ENCODE measurements around the gene ZXDC. TPM values are rescaled to one million over a fixed set of nuclear protein-coding genes. Genes with fewer than 3 reads are reported as not detected.

Gene ZXDC
- total RNA-seq, 1 experiment from 2014 or later, result 33.3 TPM

DNA sequence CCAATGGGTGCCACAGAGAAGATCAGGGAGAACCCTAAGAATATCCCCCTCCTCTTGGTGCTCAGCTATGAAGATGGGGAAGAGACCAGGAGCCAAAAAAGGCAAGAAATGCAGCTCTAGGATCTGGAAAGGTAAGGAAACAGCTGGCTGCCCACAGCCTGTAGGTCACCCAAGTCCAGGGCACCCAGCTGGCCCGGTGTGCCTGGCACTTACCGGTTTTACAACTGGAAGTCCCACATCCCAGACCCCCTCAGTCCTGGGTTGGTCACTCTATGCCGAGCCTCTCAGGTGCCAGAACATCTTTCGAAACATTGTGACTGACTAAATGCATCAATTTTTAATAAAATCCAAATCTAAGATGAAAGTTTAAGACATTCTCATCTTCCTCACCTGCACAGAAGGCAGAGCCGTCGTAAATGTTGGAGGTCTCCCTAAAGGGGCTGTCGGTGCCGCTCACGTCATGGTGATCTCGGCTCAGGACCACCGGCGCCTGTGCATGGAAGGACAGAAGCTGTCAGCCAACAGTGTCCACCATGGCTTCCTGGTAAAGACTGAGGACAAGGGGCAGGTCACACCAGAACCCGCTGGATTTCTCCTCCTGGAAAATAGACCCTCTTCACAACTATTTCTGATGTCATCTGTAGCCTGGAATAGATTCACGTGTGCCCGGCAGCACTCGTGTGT lies 13.3 kb upstream of the ZXDC start:
- Histone ChIP-seq H3K27me3 (ENCODE audit: control insufficient read depth, insufficient read depth, low read length) (no peaks in the 10 kb centered on the region), H3K4me3 (ENCODE audit: low read depth in 2 of 2, low read length in 2 of 2) (no peak overlapping the region), H3K9me3 (ENCODE audit: control insufficient read depth, insufficient read depth, low read depth, low read length) (no peaks in the 10 kb centered on the region), H3K36me3 (ENCODE audit: control insufficient read depth, insufficient read depth, low read length) (no peaks in the 10 kb centered on the region), H3K27ac (ENCODE audit: low read length) (no peak overlapping the region), H3K4me1 (ENCODE audit: control insufficient read depth, insufficient read depth, low read length) (0 out of 2 replicates have a peak, but pooled peaks cover 3% of the 10 kb centered on the region)
- no peak for ATAC-seq
- CTCF ChIA-PET, result no interaction called here
- no peak for DNase-seq (ENCODE audit: low read depth, low spot score)
- intact Hi-C loops (cut with micrococcal nuclease; ENCODE audit: unreplicated experiment) (no loop called here), in situ Hi-C loops (cut with HindIII; ENCODE audit: low pct_unique_long_range_greater_than_20kb, low sequenced_read_pairs) (no loop called here)
- POLR2A ChIA-PET, result no interaction called here
- TF ChIP-seq SIN3A (IDR thresholded peaks at IDR 0.05; ENCODE audit: borderline replicate concordance, insufficient read depth, low read depth, low read length) (no peak), TCF7L2 (IDR thresholded peaks at IDR 0.05; ENCODE audit: low read depth, low read length) (no peak), POLR2AphosphoS5 (IDR thresholded peaks at IDR 0.05; ENCODE audit: low read depth, low read length) (no peak)
- TF ChIP-seq, protein P1, sequence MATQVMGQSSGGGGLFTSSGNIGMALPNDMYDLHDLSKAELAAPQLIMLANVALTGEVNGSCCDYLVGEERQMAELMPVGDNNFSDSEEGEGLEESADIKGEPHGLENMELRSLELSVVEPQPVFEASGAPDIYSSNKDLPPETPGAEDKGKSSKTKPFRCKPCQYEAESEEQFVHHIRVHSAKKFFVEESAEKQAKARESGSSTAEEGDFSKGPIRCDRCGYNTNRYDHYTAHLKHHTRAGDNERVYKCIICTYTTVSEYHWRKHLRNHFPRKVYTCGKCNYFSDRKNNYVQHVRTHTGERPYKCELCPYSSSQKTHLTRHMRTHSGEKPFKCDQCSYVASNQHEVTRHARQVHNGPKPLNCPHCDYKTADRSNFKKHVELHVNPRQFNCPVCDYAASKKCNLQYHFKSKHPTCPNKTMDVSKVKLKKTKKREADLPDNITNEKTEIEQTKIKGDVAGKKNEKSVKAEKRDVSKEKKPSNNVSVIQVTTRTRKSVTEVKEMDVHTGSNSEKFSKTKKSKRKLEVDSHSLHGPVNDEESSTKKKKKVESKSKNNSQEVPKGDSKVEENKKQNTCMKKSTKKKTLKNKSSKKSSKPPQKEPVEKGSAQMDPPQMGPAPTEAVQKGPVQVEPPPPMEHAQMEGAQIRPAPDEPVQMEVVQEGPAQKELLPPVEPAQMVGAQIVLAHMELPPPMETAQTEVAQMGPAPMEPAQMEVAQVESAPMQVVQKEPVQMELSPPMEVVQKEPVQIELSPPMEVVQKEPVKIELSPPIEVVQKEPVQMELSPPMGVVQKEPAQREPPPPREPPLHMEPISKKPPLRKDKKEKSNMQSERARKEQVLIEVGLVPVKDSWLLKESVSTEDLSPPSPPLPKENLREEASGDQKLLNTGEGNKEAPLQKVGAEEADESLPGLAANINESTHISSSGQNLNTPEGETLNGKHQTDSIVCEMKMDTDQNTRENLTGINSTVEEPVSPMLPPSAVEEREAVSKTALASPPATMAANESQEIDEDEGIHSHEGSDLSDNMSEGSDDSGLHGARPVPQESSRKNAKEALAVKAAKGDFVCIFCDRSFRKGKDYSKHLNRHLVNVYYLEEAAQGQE (IDR thresholded peaks at IDR 0.05; ENCODE audit: insufficient read depth in 1 of 2, low read depth in 2 of 2, low read length in 1 of 2), result no peak
- TF ChIP-seq, protein P2, sequence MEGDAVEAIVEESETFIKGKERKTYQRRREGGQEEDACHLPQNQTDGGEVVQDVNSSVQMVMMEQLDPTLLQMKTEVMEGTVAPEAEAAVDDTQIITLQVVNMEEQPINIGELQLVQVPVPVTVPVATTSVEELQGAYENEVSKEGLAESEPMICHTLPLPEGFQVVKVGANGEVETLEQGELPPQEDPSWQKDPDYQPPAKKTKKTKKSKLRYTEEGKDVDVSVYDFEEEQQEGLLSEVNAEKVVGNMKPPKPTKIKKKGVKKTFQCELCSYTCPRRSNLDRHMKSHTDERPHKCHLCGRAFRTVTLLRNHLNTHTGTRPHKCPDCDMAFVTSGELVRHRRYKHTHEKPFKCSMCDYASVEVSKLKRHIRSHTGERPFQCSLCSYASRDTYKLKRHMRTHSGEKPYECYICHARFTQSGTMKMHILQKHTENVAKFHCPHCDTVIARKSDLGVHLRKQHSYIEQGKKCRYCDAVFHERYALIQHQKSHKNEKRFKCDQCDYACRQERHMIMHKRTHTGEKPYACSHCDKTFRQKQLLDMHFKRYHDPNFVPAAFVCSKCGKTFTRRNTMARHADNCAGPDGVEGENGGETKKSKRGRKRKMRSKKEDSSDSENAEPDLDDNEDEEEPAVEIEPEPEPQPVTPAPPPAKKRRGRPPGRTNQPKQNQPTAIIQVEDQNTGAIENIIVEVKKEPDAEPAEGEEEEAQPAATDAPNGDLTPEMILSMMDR (IDR thresholded peaks at IDR 0.05), result no peak
- BruUV-seq (replicated peaks), result no TSS peak

- Histone ChIP-seq H3K27ac (ENCODE audit: low read length) (no peak overlapping the region), H3K4me1 (ENCODE audit: control insufficient read depth, insufficient read depth, low read length) (0 out of 2 replicates have a peak, but pooled peaks cover 3% of the 10 kb centered on the region), H3K4me3 (ENCODE audit: low read depth in 2 of 2, low read length in 2 of 2) (no peak overlapping the region), H3K9me3 (ENCODE audit: control insufficient read depth, insufficient read depth, low read depth, low read length) (no peaks in the 10 kb centered on the region), H3K36me3 (ENCODE audit: control insufficient read depth, insufficient read depth, low read length) (no peaks in the 10 kb centered on the region), H3K27me3 (ENCODE audit: control insufficient read depth, insufficient read depth, low read length) (no peaks in the 10 kb centered on the region)
- in situ Hi-C loops (cut with HindIII; ENCODE audit: low pct_unique_long_range_greater_than_20kb, low sequenced_read_pairs), result no loop called here
- ChIA-PET POLR2A (no interaction called here), CTCF (no interaction called here)
- ATAC-seq (no peak), DNase-seq (ENCODE audit: low read depth, low spot score) (no peak)
- intact Hi-C loops (cut with micrococcal nuclease; ENCODE audit: unreplicated experiment), result no loop called here
- BruUV-seq (replicated peaks), result no TSS peak
- TF ChIP-seq, protein P1 (IDR thresholded peaks at IDR 0.05; ENCODE audit: insufficient read depth in 1 of 2, low read depth in 2 of 2, low read length in 1 of 2), result no peak
- TF ChIP-seq TCF7L2 (IDR thresholded peaks at IDR 0.05; ENCODE audit: low read depth, low read length) (no peak), SIN3A (IDR thresholded peaks at IDR 0.05; ENCODE audit: borderline replicate concordance, insufficient read depth, low read depth, low read length) (no peak), POLR2AphosphoS5 (IDR thresholded peaks at IDR 0.05; ENCODE audit: low read depth, low read length) (no peak)
- TF ChIP-seq, protein P2 (IDR thresholded peaks at IDR 0.05), result no peak
Observed at GRCh38 chr3:126488185-126488584, 12.5 kb upstream of the ZXDC start.

Measured in Panc1 (cell line).